Measurements from ENCODE around the gene IQSEC1. TPM values are rescaled to one million over a fixed set of nuclear protein-coding genes. Genes with fewer than 3 reads are reported as not detected.
A peak's percentile ranks its signal among the peaks of the same experiment; 100 is the strongest.

The IQSEC1 gene
- total RNA-seq, 1 donor from 2014 or later, result 211 TPM

DNA sequence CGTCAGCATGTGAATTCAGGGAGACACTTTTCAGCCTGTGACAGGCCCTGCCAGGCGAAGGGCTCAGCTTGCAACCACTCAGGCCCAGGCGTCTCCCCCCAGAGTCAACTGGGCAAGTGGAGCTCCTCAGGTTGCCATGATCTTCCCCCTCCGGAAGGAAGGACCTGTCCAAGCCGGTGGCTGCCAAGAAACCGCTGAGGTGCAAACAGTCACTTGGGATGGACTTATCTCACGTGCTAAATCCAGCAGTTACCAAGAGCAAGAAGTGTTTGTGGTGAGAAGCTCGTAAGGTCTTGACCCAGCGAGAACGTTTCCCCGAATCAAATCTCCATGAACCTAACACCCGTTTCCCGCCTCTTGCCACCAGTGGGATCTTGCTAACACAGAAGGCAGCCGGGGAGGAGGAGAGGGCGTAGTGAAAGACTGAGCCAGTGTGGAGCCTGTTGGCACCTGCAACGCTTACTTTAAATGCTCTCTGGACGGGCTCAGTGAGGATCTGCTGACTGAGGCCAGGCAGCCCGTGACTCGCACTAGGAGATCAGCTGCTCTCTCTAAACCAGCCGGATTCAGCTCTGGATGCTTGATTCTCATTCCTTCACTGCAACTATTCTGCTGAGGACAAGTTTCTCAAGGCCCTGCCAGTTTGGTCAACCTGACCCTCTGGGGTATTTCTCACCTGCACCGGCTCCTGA lies 39.0 kb downstream of the IQSEC1 start:
- Mint-ChIP-seq H3K9me3 (ENCODE audit: unreplicated experiment) (no peaks in the 10 kb centered on the region), H3K27me3 (ENCODE audit: unreplicated experiment) (peaks cover 8% of the 10 kb centered on the region), H3K36me3 (ENCODE audit: unreplicated experiment) (no peaks in the 10 kb centered on the region), H3K4me3 (ENCODE audit: unreplicated experiment) (no peak overlapping the region), H3K27ac (ENCODE audit: unreplicated experiment) (no peak overlapping the region), H3K4me1 (ENCODE audit: low read depth, unreplicated experiment) (peaks cover 11% of the 10 kb centered on the region)
- TF ChIP-seq, protein P1, sequence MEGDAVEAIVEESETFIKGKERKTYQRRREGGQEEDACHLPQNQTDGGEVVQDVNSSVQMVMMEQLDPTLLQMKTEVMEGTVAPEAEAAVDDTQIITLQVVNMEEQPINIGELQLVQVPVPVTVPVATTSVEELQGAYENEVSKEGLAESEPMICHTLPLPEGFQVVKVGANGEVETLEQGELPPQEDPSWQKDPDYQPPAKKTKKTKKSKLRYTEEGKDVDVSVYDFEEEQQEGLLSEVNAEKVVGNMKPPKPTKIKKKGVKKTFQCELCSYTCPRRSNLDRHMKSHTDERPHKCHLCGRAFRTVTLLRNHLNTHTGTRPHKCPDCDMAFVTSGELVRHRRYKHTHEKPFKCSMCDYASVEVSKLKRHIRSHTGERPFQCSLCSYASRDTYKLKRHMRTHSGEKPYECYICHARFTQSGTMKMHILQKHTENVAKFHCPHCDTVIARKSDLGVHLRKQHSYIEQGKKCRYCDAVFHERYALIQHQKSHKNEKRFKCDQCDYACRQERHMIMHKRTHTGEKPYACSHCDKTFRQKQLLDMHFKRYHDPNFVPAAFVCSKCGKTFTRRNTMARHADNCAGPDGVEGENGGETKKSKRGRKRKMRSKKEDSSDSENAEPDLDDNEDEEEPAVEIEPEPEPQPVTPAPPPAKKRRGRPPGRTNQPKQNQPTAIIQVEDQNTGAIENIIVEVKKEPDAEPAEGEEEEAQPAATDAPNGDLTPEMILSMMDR (IDR thresholded peaks at IDR 0.05; ENCODE audit: partially characterized antibody, unreplicated experiment), result no peak
- DNase-seq, result no peak

DNA sequence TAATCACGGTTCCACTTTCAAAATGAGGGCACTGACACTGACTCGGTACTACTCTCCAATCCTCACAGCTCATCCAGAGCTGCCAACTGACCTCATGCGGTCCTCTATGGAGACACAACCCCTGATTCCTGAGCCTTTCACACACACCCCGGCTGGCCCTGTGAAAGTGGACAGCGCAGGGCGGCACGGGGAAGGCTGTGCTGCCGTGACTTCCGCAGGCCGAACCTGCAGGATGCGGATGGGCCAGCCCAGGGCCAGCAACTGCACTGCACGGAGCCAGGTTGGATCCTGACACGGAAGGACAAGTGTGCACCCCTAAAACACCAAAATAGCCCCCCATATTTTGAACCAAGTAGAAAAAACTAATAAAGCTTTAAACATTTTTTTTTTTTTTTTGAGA lies 41.0 kb downstream of the IQSEC1 start:
- DNase-seq, result no peak
- Mint-ChIP-seq H3K27me3 (ENCODE audit: unreplicated experiment) (peaks cover 14% of the 10 kb centered on the region), H3K4me1 (ENCODE audit: low read depth, unreplicated experiment) (peaks cover 28% of the 10 kb centered on the region), H3K4me3 (ENCODE audit: unreplicated experiment) (no peak overlapping the region), H3K36me3 (ENCODE audit: unreplicated experiment) (no peaks in the 10 kb centered on the region), H3K27ac (ENCODE audit: unreplicated experiment) (no peak overlapping the region), H3K9me3 (ENCODE audit: unreplicated experiment) (peaks cover 5% of the 10 kb centered on the region)
- TF ChIP-seq, protein P1 (IDR thresholded peaks at IDR 0.05; ENCODE audit: partially characterized antibody, unreplicated experiment), result no peak

DNA sequence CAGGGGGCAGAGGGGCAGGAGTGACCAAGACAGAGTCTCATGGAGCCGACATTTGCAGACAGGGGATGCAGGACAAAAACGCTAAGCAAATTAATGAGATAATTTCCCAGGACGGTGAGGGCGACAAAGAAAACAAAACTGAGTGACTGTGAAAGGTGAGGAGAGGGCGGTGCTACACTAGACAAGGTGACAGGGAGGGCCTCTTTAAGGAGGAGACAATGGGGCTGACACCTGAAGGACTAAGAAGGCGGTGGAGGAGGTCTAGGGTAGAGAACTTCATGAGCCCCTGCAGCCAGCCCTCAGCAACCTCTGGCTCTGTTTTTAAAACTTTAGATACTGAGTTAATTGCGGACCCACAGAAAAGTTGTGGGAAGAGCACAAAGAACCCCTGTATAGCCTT lies 41.6 kb downstream of the IQSEC1 start:
- no peak overlapping the region for H3K27ac Mint-ChIP-seq (ENCODE audit: unreplicated experiment)
- peaks cover 32% of the 10 kb centered on the region for H3K4me1 Mint-ChIP-seq (ENCODE audit: low read depth, unreplicated experiment)
- peaks cover 14% of the 10 kb centered on the region for H3K27me3 Mint-ChIP-seq (ENCODE audit: unreplicated experiment)
- peaks cover 5% of the 10 kb centered on the region for H3K9me3 Mint-ChIP-seq (ENCODE audit: unreplicated experiment)
- DNase-seq, result no peak
- TF ChIP-seq, protein P1 (IDR thresholded peaks at IDR 0.05; ENCODE audit: partially characterized antibody, unreplicated experiment), result no peak
- no peaks in the 10 kb centered on the region for H3K36me3 Mint-ChIP-seq (ENCODE audit: unreplicated experiment)
- no peak overlapping the region for H3K4me3 Mint-ChIP-seq (ENCODE audit: unreplicated experiment)

DNA sequence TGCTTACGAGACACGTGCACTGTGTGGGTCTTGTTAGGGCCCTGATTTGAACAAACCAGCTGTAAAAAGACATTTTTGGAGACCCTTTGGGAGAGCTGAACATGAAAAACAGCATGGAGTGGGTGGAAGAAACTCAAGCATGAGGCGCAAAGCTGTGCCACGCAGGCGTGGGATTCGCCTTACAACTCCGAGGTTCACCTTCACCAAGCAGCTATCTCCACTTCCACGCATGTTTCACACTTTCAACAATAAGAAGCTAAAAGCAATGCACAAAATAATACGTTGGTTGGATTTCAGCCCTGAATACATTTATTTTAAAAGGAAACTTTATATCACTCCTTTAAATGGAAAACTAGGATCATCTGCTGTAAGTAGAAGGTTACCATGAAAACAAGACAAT lies 42.5 kb downstream of the IQSEC1 start:
- Mint-ChIP-seq H3K36me3 (ENCODE audit: unreplicated experiment) (no peaks in the 10 kb centered on the region), H3K27me3 (ENCODE audit: unreplicated experiment) (peaks cover 19% of the 10 kb centered on the region), H3K4me1 (ENCODE audit: low read depth, unreplicated experiment) (peaks cover 35% of the 10 kb centered on the region), H3K27ac (ENCODE audit: unreplicated experiment) (peak overlapping the region; percentile 72), H3K9me3 (ENCODE audit: unreplicated experiment) (peaks cover 5% of the 10 kb centered on the region), H3K4me3 (ENCODE audit: unreplicated experiment) (no peak overlapping the region)
- TF ChIP-seq, protein P1 (IDR thresholded peaks at IDR 0.05; ENCODE audit: partially characterized antibody, unreplicated experiment), result no peak
- DNase-seq, result no peak

DNA sequence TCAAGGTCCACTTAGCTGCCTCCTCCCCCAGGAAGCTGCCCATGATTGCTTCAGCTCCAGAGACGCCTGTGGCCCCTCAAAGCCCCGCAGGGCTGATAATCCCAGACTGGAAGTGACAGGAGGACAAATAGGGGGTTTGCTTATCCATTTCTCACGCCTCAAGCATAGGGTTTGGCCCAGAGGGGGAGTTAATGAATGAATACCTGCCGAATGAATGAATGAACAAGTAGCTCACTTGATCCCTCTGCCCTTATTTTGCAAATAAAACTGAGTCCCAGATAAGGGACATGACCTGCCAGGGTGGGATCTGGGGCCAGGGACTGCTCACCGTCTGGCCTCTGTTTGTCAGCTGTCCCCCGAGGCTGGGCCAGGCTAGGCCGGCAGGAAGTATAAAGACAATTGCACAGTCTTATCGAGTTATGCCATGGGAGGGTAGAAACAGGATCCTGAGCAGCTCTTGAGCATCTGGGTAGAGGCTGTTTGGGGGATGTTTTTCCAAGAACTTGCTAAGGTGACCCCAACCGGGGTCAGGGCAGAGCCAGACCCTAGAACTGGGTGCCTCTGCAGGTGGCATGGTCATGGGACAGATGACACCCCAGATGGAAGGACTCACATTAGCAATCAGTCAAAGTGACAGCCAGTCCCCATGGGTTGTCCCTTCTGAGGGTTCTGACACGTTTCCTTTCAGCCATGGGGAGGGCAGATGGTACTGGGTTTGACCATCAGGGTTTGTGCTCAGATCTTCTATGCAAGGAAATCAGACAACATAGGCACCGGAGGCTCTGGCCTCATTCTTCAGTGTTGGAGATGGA lies 45.0 kb downstream of the IQSEC1 start:
- peak; percentile 46 for DNase-seq
- Mint-ChIP-seq H3K27ac (ENCODE audit: unreplicated experiment) (peak overlapping the region; percentile 95), H3K4me3 (ENCODE audit: unreplicated experiment) (peak overlapping the region; percentile 49), H3K9me3 (ENCODE audit: unreplicated experiment) (peaks cover 17% of the 10 kb centered on the region), H3K36me3 (ENCODE audit: unreplicated experiment) (no peaks in the 10 kb centered on the region), H3K27me3 (ENCODE audit: unreplicated experiment) (peaks cover 22% of the 10 kb centered on the region), H3K4me1 (ENCODE audit: low read depth, unreplicated experiment) (peaks cover 49% of the 10 kb centered on the region)
- TF ChIP-seq, protein P1 (IDR thresholded peaks at IDR 0.05; ENCODE audit: partially characterized antibody, unreplicated experiment), result no peak

Data from glutamatergic neuron (in vitro differentiated cells).